HG02943 (cell line): ENCODE results near the gene SYNM.
A peak's percentile ranks its signal among the peaks of the same experiment; 100 is the strongest.

Experiments
- ATAC-seq: cut with Tn5 transposase; IDR thresholded peaks from one replicate; pipeline ENCODE4 v1.9.1; 2021; ENCODE audit warnings: mild to moderate bottlenecking, low read depth, moderate library complexity; ENCODE audit not compliant: unreplicated experiment

Gene SYNM

GRCh38 chr15:99082798-99083197 is 22.1 kb upstream of the SYNM start:
- ATAC-seq = no peak

DNA sequence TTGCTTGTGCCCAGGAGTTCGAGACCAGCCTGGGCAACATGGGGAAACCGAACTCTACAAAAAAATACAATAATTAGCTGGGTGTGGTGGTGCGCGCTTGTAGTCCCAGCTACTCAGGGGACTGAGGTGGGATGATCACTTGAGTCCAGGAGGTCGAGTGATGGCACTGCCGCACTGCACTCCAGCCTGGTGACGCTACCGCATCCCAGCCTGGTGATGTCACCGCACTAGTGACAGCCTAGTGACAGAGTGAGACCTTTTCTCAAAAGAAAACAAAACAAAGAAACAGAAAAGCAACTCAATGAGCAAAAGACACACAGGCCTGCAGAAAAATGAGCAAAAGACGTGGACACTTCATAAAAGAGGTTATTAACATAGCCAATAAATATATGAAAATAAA is 19.9 kb upstream of the SYNM start:
- ATAC-seq = no peak

GRCh38 chr15:99085413-99086326 is 19.2 kb upstream of the SYNM start:
- no peak for ATAC-seq

- ATAC-seq = no peak
These were observed 18.6 kb upstream of the SYNM start for GRCh38 chr15:99086327-99086667.

DNA sequence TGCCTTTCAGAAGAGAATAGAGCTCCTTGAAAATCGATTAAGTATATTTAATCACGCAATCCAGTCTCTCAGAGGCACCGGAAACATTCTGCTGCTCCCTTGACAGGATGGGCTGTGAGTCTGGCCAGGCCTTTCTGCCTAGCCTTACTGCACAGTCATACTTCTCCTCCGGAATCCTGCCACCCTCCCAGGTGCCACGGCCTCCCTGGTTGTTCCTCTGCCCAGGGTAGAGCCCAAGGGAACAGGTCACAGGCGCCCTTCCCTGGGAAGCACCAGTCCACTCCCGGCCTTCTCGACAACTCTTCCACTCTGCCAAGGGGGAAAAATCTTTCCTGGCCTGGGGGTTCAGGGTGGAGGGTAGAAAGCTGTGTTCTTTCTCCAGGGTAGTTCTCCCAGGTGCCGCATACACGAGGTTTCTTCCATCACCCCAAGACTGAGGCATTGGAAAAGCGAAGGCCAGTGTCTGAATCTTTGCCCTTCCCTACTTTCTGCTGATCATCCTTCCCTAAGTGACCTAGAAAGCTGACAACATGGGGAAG is 17.4 kb upstream of the SYNM start:
- no peak for ATAC-seq

GRCh38 chr15:99090011-99090699 is 14.7 kb upstream of the SYNM start:
- peak; percentile 99 for ATAC-seq

DNA sequence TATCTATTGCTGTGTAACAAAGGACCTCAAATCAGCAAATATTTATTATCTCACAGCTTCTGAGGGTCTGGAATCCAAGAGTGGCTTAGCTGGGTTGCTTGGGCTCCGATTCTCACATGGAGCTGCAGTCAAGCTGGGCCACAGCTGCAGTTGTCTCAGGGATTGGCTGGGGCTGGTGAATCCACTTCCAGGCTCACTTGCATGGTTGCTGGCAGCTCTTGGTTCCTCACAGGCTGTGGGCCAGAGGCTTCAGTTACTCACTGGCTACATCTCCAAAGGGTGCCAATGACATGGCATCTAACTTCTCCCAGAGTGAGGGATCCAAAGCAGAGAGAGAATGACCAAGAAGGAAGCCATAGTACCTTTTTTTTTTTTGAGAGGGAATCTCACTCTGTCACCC is 13.9 kb upstream of the SYNM start:
- ATAC-seq = no peak

DNA sequence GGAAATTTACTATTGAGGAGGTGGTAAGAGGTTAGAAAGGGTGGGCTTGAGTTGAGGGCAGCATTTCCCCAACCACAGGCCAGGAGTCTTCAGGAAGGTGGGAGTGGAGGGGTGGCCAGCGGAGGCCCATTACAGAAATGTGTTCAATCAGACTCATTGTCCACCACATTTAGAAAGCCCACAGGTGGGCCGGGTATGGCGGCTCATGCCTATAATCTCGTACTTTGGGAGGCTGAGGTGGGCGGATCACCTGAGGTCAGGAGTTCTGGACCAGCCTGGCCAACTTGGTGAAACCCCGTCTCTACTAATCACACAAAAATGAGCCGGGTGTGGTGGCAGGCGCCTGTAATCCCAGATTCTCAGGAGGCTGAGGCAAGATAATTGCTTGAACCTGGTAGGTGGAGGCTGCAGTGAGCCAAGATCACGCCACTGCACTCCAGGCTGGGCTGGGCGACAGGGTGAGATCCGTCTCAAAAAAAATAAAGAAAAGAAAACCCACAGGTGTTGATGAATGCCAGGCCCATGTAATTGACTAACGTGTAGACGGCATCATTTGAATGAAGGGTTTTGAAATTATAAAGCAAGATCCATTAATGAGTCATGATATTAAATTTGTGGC is 12.2 kb upstream of the SYNM start:
- ATAC-seq = no peak

GRCh38 chr15:99095626-99096025 is 9.3 kb upstream of the SYNM start:
- ATAC-seq = no peak

- ATAC-seq = no peak
These were observed 8.5 kb upstream of the SYNM start for GRCh38 chr15:99096173-99096893.

DNA sequence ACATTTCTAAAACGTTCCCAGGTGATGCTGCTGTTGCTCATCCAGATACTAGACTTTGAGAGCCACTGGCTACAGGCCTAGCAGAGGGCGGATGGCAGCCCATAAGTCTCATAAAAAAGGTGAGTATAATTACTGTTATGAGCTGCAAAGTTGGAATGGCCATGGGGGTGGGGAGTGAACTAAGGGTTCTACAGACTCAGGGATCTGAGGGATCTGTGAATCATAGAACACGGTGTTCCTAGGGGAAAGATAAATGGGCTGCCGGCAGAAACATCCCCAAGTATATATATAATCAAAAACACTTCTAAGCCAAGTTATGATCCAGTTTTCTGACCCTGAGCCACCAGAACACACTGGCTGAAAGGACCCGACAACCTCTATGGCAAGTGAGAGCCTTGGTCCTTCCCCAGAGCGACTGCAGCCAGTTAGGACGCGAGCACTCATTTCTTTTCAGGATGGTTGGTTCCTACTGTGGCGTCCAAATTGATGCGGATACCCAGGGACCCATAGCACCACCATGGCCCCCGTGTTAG is 7.9 kb upstream of the SYNM start:
- no peak for ATAC-seq

DNA sequence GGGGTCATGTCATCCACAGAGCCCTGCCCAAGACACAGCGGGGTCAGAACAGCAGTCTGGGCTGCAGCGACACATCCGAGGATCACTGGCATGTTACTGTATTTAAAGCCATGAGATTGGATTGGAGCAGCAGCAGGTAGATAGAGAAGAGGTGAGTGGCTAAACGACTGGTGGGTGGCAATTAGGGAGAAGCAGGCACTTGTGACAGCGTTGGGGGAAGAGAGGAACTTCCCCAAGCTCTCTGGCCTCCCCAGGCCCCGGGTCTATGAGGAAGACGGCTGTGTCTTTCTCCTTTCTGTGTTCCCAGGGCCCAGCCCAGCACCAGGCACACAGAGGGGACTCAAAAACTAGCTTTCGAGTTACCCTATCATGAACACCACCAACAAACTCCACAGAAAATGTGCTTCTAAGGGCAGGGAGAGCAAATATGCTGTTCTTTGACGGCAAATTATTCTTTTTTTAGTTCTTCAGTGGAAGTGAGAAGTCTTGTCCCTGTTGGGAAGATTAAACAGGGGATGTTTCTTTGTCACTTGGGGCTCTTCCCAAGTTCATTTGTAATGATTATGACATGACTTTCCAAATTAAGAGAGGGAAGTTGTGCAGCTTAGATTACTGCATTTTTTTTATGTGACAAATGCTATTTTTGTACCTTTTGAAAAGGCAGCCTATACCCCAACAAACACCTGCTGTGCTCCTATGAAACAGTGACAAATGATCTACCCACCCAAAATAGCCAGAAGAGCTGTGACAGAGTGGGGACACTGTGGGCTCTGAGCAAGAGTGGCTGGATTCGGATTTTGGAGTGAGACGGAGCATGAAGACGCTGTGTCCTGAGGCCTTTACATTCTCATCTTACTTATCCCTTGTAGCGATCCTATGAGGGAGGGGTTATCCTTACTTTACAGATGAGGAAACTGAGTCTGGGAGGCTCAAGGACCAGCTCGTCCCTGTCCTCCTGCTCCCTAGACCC is 7.2 kb upstream of the SYNM start:
- no peak for ATAC-seq

GRCh38 chr15:99098426-99098825 is 6.5 kb upstream of the SYNM start:
- no peak for ATAC-seq

DNA sequence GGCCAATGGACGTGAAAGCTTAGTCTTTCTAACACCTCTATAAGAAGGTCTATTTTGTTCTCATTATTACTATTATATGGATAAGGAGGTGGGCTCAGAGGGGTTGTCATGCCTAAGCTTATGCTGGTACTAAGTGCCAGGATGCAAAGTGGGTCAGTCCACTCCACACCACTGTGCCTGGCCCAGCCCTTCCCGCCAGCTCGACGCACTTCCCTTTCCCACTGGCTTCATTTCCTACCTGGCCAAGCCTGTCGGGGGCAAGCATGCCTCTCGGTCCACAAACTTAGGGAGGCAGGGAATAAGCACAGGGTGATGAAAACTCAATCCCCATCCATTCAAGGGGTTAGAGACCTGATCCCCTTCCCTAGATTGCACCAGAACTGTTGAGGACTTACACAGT is 5.9 kb upstream of the SYNM start:
- no peak for ATAC-seq

GRCh38 chr15:99099661-99100060 is 5.2 kb upstream of the SYNM start:
- ATAC-seq = no peak

DNA sequence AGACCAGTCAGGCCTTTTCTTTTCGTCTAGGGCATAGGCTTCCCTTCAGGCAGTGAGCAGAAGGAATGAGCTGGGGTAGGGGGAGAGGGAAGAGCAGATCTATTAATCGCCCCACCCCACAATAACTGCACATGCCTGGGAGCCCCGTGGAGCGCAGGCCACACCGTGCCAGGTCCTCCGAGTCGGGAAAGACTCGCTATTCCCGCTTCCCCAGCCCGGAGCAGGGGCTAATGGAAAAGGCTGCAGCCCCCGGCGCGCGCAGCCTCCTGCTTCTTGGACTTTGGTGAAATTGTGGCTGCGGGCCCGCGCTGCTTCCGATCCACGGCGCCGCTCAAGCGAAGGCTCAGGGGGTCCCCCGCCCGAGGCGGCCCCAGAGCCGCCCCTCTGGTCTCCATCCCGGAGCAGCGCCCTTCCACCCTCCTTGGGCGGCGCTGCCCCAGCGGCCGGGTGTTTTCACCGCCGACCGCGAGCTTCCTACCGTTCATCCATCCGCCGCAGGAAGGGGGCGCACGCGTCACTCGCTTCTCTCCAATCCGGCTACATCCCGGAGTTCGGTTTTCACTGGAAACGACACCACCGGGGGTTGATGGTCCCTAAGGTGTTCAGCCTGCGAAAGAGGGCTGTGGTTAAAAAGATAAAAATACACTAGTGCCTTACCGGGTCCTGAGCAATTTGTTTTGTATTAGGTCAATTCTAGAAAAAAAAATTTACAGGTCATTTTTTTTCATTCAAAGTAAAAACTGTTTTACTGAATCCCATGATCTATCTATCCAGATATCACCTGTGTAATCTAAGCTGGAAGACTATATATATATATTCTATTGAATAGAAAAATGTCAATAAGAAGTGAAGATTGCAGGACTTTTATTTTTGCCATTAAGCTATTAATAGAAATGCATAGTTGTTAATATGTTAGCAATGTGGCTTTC is 4.4 kb upstream of the SYNM start:
- no peak for ATAC-seq

- no peak for ATAC-seq
These were observed 3.4 kb upstream of the SYNM start for GRCh38 chr15:99101501-99101900.
